ENCODE results near the gene SYNRG.
A peak's percentile ranks its signal among the peaks of the same experiment; 100 is the strongest.
"Not testable (repeated sequence)": the region's sequence is repeated elsewhere in the genome, so short reads cannot be mapped to it uniquely, and the experiment has no call there.

SYNRG gene

GRCh38 chr17:37647856-37648255, 38.6 kb upstream of the SYNRG start:
- Mint-ChIP-seq H3K36me3 (ENCODE audit: low read depth) (peaks cover under 1% of the 10 kb centered on the region), H3K27me3 (ENCODE audit: low read depth, poor library complexity) (peaks cover 76% of the 10 kb centered on the region), H3K4me3 (no peak overlapping the region), H3K27ac (no peak overlapping the region), H3K4me1 (peaks cover 30% of the 10 kb centered on the region), H3K9me3 (no peaks in the 10 kb centered on the region)
- TF ChIP-seq, protein P1, sequence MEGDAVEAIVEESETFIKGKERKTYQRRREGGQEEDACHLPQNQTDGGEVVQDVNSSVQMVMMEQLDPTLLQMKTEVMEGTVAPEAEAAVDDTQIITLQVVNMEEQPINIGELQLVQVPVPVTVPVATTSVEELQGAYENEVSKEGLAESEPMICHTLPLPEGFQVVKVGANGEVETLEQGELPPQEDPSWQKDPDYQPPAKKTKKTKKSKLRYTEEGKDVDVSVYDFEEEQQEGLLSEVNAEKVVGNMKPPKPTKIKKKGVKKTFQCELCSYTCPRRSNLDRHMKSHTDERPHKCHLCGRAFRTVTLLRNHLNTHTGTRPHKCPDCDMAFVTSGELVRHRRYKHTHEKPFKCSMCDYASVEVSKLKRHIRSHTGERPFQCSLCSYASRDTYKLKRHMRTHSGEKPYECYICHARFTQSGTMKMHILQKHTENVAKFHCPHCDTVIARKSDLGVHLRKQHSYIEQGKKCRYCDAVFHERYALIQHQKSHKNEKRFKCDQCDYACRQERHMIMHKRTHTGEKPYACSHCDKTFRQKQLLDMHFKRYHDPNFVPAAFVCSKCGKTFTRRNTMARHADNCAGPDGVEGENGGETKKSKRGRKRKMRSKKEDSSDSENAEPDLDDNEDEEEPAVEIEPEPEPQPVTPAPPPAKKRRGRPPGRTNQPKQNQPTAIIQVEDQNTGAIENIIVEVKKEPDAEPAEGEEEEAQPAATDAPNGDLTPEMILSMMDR (IDR thresholded peaks at IDR 0.05): no peak
- no peak for DNase-seq

GRCh38 chr17:37643869-37644268, 34.7 kb upstream of the SYNRG start:
- Mint-ChIP-seq H3K4me1 (peaks cover 38% of the 10 kb centered on the region), H3K27ac (no peak overlapping the region), H3K36me3 (ENCODE audit: low read depth) (peaks cover 39% of the 10 kb centered on the region), H3K9me3 (no peaks in the 10 kb centered on the region), H3K4me3 (peak overlapping the region; percentile 93), H3K27me3 (ENCODE audit: low read depth, poor library complexity) (peaks cover 57% of the 10 kb centered on the region)
- DNase-seq: no peak
- TF ChIP-seq, protein P1 (IDR thresholded peaks at IDR 0.05): no peak

- H3K27ac Mint-ChIP-seq: peak within 1 kb of the TSS; percentile 97
- H3K4me1 Mint-ChIP-seq: peaks cover 37% of the 10 kb centered on the region
- TF ChIP-seq, protein P1 (IDR thresholded peaks at IDR 0.05): no peak
- H3K27me3 Mint-ChIP-seq (ENCODE audit: low read depth, poor library complexity): peaks cover 50% of the 10 kb centered on the region
- peaks cover 45% of the 10 kb centered on the region for H3K36me3 Mint-ChIP-seq (ENCODE audit: low read depth)
- no peaks in the 10 kb centered on the region for H3K9me3 Mint-ChIP-seq
- DNase-seq: peak; percentile 90
- peak within 1 kb of the TSS; percentile 93 for H3K4me3 Mint-ChIP-seq
These were observed 34.0 kb upstream of the SYNRG start, which contains the start of gene DDX52 for GRCh38 chr17:37643118-37643766. Gene DDX52 (minus strand): TSS chr17:37643446. CDS start chr17:37643420, 26 bp downstream.

DNA sequence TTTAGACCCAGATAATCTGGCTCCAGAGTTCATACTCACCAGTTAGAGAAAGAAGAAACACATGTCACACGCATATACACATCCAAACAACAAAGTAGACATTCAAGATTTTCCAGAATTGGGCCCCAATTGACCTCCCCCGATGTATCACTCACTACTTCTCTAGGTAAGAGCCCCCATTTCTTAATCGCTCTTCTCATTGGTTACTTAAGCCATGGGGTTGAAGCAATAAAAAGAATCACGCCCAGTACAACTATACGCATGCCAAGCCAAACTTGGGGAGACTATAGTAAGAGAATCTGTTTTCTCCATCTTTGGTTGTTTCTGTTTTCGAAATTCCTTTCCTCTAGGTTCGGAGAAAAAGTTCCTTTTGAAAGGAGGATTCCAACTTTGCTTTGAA, 33.5 kb upstream of the SYNRG start:
- TF ChIP-seq, protein P1 (IDR thresholded peaks at IDR 0.05): no peak
- no peak for DNase-seq
- Mint-ChIP-seq H3K27me3 (ENCODE audit: low read depth, poor library complexity) (peaks cover 45% of the 10 kb centered on the region), H3K9me3 (no peaks in the 10 kb centered on the region), H3K4me3 (peak overlapping the region; percentile 93), H3K36me3 (ENCODE audit: low read depth) (peaks cover 51% of the 10 kb centered on the region), H3K27ac (peak overlapping the region; percentile 97), H3K4me1 (peaks cover 33% of the 10 kb centered on the region)

- Mint-ChIP-seq H3K36me3 (ENCODE audit: low read depth) (peaks cover 77% of the 10 kb centered on the region), H3K4me3 (peak overlapping the region; percentile 75), H3K4me1 (peaks cover 33% of the 10 kb centered on the region), H3K27me3 (ENCODE audit: low read depth, poor library complexity) (peaks cover 19% of the 10 kb centered on the region), H3K27ac (no peak overlapping the region), H3K9me3 (no peaks in the 10 kb centered on the region)
- TF ChIP-seq, protein P1 (IDR thresholded peaks at IDR 0.05): no peak
- DNase-seq: no peak
These were observed 30.8 kb upstream of the SYNRG start for GRCh38 chr17:37640015-37640414.

DNA sequence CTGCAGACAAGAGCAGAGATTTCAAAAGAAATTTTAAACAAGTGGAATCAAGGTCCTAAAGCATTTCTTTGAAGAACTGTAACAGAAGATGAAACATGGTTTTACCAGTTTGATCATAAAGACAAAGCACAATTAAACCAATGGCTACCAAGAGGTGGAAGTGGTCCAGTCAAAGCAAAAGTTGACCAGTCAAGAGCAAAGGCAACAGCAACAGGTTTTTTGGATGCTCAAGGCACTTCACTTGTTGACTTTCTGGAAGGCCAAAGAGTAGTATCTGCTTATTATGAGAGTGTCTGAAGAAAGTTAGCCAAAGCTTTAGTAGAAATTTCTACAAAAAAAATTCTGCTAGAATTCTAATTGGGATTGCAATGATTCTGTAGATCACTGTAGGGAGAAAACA, 28.7 kb upstream of the SYNRG start:
- H3K36me3 Mint-ChIP-seq (ENCODE audit: low read depth): peaks cover 86% of the 10 kb centered on the region
- no peak overlapping the region for H3K27ac Mint-ChIP-seq
- no peak overlapping the region for H3K4me3 Mint-ChIP-seq
- H3K4me1 Mint-ChIP-seq: peaks cover 27% of the 10 kb centered on the region
- H3K9me3 Mint-ChIP-seq: no peaks in the 10 kb centered on the region
- H3K27me3 Mint-ChIP-seq (ENCODE audit: low read depth, poor library complexity): no peaks in the 10 kb centered on the region
- TF ChIP-seq, protein P1 (IDR thresholded peaks at IDR 0.05): no peak
- DNase-seq: no peak

DNA sequence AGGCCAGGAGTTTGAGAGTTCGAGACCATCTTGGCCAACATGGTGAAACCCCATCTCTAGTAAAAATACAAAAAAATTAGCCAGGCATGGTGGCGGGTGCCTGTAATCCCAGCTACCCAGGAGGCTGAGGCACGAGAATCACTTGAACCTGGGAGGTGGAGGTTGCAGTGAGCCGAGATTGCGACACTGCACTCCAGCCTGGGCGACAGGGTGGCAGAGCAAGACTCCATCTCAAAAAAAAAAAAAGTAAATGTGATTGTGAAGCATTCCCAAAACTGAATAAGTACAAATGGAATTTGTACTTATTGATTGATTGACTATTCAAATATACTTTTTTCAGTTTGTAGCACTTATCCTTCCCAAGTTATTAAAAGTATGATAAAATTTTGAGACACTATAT, 7.2 kb upstream of the SYNRG start:
- DNase-seq; H3K9me3 Mint-ChIP-seq; H3K4me1 Mint-ChIP-seq; H3K27ac Mint-ChIP-seq; H3K27me3 Mint-ChIP-seq (ENCODE audit: low read depth, poor library complexity); H3K4me3 Mint-ChIP-seq: not testable (repeated sequence)
- peaks cover 40% of the 10 kb centered on the region for H3K36me3 Mint-ChIP-seq (ENCODE audit: low read depth)

Measured in nephron progenitor cell (in vitro differentiated cells).